Activated B cell treated with CpG ODN at 0.5 μM for 24 hours (primary cell): ENCODE results near the gene ADAMTS19. TPM values are rescaled to one million over a fixed set of nuclear protein-coding genes. Genes with fewer than 3 reads are reported as not detected.

ENCODE experiments used
- ATAC-seq: fragments of 200-7000 bp; cut with Tn5 transposase; one replicate; pipeline ENCODE4 v1.10.0; 2021; ENCODE audit warnings: low read depth, mild to moderate bottlenecking, moderate library complexity
- CTCF ChIA-PET: fragments of 350-600 bp; sonication (Branson Sonifier 250); formaldehyde crosslinking; loops from one replicate; lab custom pipeline; 2021; ENCODE audit warnings: antibody characterized with exemption; lab: Charles Lee
- POLR2A ChIA-PET: fragments of 350-600 bp; sonication (Branson Sonifier 250); formaldehyde crosslinking; loops from one replicate; lab custom pipeline; 2021; ENCODE audit warnings: antibody characterized with exemption; lab: Charles Lee
- DNase-seq: peaks from one replicate; pipeline ENCODE4 v3.0.0; 2022
- H3K27ac Mint-ChIP-seq: one replicate; pipeline ENCODE4 v1.8.0; 2020; ENCODE audit warnings: mixed read lengths
- H3K27me3 Mint-ChIP-seq: one replicate; pipeline ENCODE4 v1.8.0; 2021; ENCODE audit warnings: mixed read lengths
- H3K36me3 Mint-ChIP-seq: one replicate; pipeline ENCODE4 v1.8.0; 2021; ENCODE audit warnings: low read depth, mixed read lengths
- H3K4me1 Mint-ChIP-seq: one replicate; pipeline ENCODE4 v1.8.0; 2021; ENCODE audit warnings: mixed read lengths
- H3K4me3 Mint-ChIP-seq: one replicate; pipeline ENCODE4 v1.8.0; 2020; ENCODE audit warnings: mild to moderate bottlenecking, mixed read lengths
- H3K9me3 Mint-ChIP-seq: one replicate; pipeline ENCODE4 v1.8.0; 2020; ENCODE audit warnings: mixed read lengths
- intact Hi-C: fragments of 100-400 bp; cut with micrococcal nuclease; formaldehyde crosslinking; loops from one replicate; pipeline ENCODE4 v1.15.1; 2024
- total RNA-seq: library from RNA; stranded (reverse); gene quantifications from 2 replicates; pipeline ENCODE4 v1.2.3, GENCODE V29; 2022
- TF ChIP-seq, protein P1 (sequence below): fragments of 200-600 bp; IDR thresholded peaks from one replicate; pipeline ENCODE4 v1.8.0; 2022; ENCODE audit warnings: antibody characterized with exemption, mild to moderate bottlenecking

ADAMTS19 gene
- total RNA-seq, 1 donor from 2014 or later: not detected

DNA sequence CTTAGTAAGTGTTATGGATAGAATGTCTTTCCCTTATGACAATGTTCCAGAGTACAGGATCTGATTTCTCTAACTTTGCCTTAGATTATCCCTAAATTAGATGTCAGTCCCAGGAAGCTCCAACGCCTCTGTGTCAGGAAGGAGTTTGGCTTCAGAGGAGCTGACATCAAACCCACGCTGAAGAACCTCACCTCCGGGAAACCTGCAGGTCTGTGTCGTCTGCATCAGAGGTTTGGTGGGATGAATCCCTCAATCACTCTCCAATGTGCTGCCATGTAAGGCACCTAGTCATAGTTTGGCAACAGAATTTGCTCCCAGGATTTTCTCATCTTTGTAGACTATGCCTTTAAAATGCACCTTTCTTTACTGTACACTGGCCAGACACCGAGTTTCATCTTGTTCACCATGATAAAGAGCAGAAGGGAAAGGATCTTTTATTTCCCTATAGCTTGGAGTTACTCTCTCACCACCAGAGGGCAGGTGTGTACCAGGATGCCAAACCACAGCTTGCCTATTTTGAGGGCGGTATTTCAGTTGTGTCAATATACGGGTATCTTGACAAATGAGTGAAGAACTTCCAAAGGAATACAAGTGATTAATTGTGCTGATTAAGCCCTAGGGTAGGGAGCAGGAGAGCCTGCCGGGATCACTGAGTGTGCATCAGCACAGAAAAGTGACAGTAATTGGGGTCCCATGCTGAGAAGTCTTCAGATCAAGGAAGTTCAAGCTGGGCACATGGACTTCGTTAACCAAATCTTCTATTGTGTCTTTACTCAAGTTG lies 311.1 kb downstream of the ADAMTS19 start:
- H3K27ac Mint-ChIP-seq: no peak overlapping the region
- no peak overlapping the region for H3K4me3 Mint-ChIP-seq
- ChIA-PET POLR2A (no interaction called here), CTCF (interaction anchor here (0.7 to 3.0 kb wide), 14 partner anchors 9 to 1338 kb away, joined by 3 to 14 read pairs (median 4); partner anchors contain the start of gene MINAR2)
- no peaks in the 10 kb centered on the region for H3K9me3 Mint-ChIP-seq
- H3K4me1 Mint-ChIP-seq: peaks cover 2% of the 10 kb centered on the region
- peaks cover 2% of the 10 kb centered on the region for H3K27me3 Mint-ChIP-seq
- DNase-seq (no peak), ATAC-seq (peak; percentile 42)
- H3K36me3 Mint-ChIP-seq: no peaks in the 10 kb centered on the region
- intact Hi-C loops: loop anchor here (2.0 kb wide), 1 partner anchor 82 kb away; no protein-coding TSS in a partner anchor
- TF ChIP-seq, protein P1, sequence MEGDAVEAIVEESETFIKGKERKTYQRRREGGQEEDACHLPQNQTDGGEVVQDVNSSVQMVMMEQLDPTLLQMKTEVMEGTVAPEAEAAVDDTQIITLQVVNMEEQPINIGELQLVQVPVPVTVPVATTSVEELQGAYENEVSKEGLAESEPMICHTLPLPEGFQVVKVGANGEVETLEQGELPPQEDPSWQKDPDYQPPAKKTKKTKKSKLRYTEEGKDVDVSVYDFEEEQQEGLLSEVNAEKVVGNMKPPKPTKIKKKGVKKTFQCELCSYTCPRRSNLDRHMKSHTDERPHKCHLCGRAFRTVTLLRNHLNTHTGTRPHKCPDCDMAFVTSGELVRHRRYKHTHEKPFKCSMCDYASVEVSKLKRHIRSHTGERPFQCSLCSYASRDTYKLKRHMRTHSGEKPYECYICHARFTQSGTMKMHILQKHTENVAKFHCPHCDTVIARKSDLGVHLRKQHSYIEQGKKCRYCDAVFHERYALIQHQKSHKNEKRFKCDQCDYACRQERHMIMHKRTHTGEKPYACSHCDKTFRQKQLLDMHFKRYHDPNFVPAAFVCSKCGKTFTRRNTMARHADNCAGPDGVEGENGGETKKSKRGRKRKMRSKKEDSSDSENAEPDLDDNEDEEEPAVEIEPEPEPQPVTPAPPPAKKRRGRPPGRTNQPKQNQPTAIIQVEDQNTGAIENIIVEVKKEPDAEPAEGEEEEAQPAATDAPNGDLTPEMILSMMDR: no peak

DNA sequence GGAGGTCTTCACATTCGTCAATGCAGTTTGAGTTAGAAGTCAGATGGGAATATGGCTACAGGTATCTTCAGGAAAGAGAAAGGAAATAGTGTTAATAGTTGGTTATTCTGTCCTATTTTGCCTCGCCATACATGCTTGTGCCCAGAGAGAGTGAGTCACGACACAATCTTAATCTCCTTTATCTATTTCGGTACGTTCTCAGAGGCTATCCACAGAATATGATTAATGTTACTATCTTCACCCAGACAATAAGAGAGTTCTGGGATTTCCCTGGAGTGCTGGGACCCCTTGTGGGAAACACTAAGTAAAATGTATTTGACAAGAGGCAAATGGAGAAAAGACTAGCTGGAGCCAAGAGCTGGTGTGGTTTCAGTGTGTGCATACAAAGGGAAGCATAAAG lies 313.3 kb downstream of the ADAMTS19 start:
- Mint-ChIP-seq H3K36me3 (no peaks in the 10 kb centered on the region), H3K4me1 (no peaks in the 10 kb centered on the region), H3K27me3 (no peaks in the 10 kb centered on the region), H3K27ac (no peak overlapping the region), H3K9me3 (no peaks in the 10 kb centered on the region), H3K4me3 (no peak overlapping the region)
- ChIA-PET CTCF (no interaction called here), POLR2A (no interaction called here)
- ATAC-seq (no peak), DNase-seq (no peak)
- intact Hi-C loops: no loop called here
- TF ChIP-seq, protein P1: no peak

DNA sequence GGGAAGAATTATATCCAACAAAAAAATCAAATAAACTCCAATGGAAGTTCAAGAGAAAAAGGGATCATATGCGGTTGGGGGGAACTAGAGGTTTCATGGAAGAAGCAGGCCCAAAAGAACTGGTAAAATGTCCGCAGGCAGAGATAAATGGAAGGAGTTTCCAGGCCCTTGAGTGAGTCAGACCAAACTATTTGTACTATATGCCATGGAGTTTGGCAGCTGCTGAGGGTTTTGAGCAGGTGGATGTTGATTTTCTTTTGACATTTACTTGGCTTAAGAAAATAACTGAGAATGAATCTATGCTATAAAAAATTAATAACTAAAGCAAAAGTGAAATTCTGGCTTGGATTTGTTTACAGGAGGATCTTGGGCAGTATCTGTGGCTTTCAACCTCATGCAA lies 321.5 kb downstream of the ADAMTS19 start:
- CTCF ChIA-PET: interaction anchor here (0.8 kb wide), 1 partner anchor 10 kb away, joined by 3 read pairs; no protein-coding TSS in a partner anchor
- ATAC-seq (no peak), DNase-seq (no peak)
- Mint-ChIP-seq H3K27ac (no peak overlapping the region), H3K27me3 (no peaks in the 10 kb centered on the region), H3K9me3 (no peaks in the 10 kb centered on the region), H3K4me1 (no peaks in the 10 kb centered on the region), H3K4me3 (no peak overlapping the region), H3K36me3 (no peaks in the 10 kb centered on the region)
- TF ChIP-seq, protein P1: no peak
- intact Hi-C loops: no loop called here
- POLR2A ChIA-PET: no interaction called here
